Testis (tissue), 3 donors: ENCODE results near the gene ST3GAL5. TPM values are rescaled to one million over a fixed set of nuclear protein-coding genes. Genes with fewer than 3 reads are reported as not detected.

Source experiments
- DNase-seq: peaks from one replicate; pipeline ENCODE4 v3.0.0-alpha.2; 2019
- H3K27ac ChIP-seq, 2 donors: fragments of 200-600 bp; sonication (generic); one replicate each; pipeline ENCODE4 v1.5.1; 2019
- H3K27me3 ChIP-seq: fragments of 200-600 bp; sonication (generic); one replicate; pipeline ENCODE4 v1.5.1; 2019
- H3K36me3 ChIP-seq: fragments of 200-600 bp; sonication (generic); one replicate; pipeline ENCODE4 v1.5.1; 2017; ENCODE audit warnings: low read depth; ENCODE audit errors: missing control alignments
- H3K4me1 ChIP-seq: fragments of 200-600 bp; sonication (generic); one replicate; pipeline ENCODE4 v1.5.1; 2019
- H3K4me3 ChIP-seq, 2 donors: fragments of 200-600 bp; sonication (generic); one replicate each; pipeline ENCODE4 v1.5.1; 2017 to 2019
- H3K9me3 ChIP-seq: fragments of 200-600 bp; sonication (generic); one replicate; pipeline ENCODE4 v1.5.1; 2017
- CTCF ChIP-seq, 3 experiments: fragments of 450-650 bp in 2 of 3; fragments of 200-600 bp in 1 of 3; sonication (generic) in 1 of 3; IDR thresholded peaks; one replicate each; pipeline ENCODE4 v1.5.1; 2016 to 2019; ENCODE audit warnings: antibody characterized with exemption in 3 of 3, mild to moderate bottlenecking in 2 of 3, moderate library complexity in 1 of 3
- POLR2A ChIP-seq: fragments of 450-650 bp; IDR thresholded peaks from one replicate; pipeline ENCODE4 v1.6.1; 2017; ENCODE audit warnings: antibody characterized with exemption, mild to moderate bottlenecking, moderate library complexity
- WGBS, 2 donors: methylation state at CpG; one replicate each; pipeline ENCODE4 v1.1.5; 2018; 5-methylcytosine and 5-hydroxymethylcytosine counted together
- intact Hi-C: fragments of 100-400 bp; cut with DNase I; formaldehyde crosslinking; loops from one replicate; pipeline ENCODE4 v1.15.1; 2023; ENCODE audit warnings: low total_unique reads
- polyA plus RNA-seq: library from polyadenylated mRNA; stranded (reverse); fragments of 350-450 nt; fragmentation: Illumina TruSeq; extraction: RNeasy Lipid Tissue Mini Kit (QIAGEN cat#74804); gene quantifications from one replicate; pipeline ENCODE4 v1.2.3, GENCODE V29; 2014; ENCODE audit warnings: low read depth, low replicate concordance; ENCODE audit not compliant: insufficient read depth
- total RNA-seq, 2 donors: library from RNA; depleted of rRNA; stranded (reverse); fragments of >200 nt; gene quantifications; one replicate each; pipeline ENCODE4 v1.2.3, GENCODE V29; 2016

ST3GAL5 gene
- total and polyA plus RNA-seq, 3 donors from 2014 or later: 38.3 to 60.0 (median 48.2) TPM

- intact Hi-C loops: no loop called here
- WGBS, 2 donors: 92 to 93% methylated on average over 10 of the region's 10 CpGs
- Histone ChIP-seq H3K27ac (no peak overlapping the region), H3K4me1 (no peaks in the 10 kb centered on the region), H3K27me3 (no peaks in the 10 kb centered on the region), H3K9me3 (no peaks in the 10 kb centered on the region), H3K36me3 (no peaks in the 10 kb centered on the region), H3K4me3 (no peak overlapping the region)
- DNase-seq: no peak
- TF ChIP-seq CTCF (IDR thresholded peaks at IDR 0.05): no peak
- TF ChIP-seq POLR2A: no peak
Measured at GRCh38 chr2:85839461-85839860, 49.3 kb downstream of the ST3GAL5 start.

- intact Hi-C loops: no loop called here
Measured at GRCh38 chr2:85838641-85839040, 50.1 kb downstream of the ST3GAL5 start.

GRCh38 chr2:85838181-85838580 is 50.6 kb downstream of the ST3GAL5 start:
- WGBS, 2 donors: 76 to 93% methylated on average over 4 of the region's 4 CpGs
- Histone ChIP-seq H3K27ac (no peak overlapping the region), H3K27me3 (no peaks in the 10 kb centered on the region), H3K9me3 (no peaks in the 10 kb centered on the region), H3K36me3 (no peaks in the 10 kb centered on the region), H3K4me3 (no peak overlapping the region), H3K4me1 (no peaks in the 10 kb centered on the region)
- TF ChIP-seq CTCF (IDR thresholded peaks at IDR 0.05): no peak
- no peak for TF ChIP-seq POLR2A
- no peak for DNase-seq
- intact Hi-C loops: no loop called here

More at GRCh38 chr2:85838641-85839040, 50.1 kb downstream of the ST3GAL5 start:
- Histone ChIP-seq H3K36me3 (no peaks in the 10 kb centered on the region), H3K27me3 (no peaks in the 10 kb centered on the region), H3K4me1 (no peaks in the 10 kb centered on the region), H3K9me3 (no peaks in the 10 kb centered on the region), H3K27ac (no peak overlapping the region), H3K4me3 (no peak overlapping the region)
- TF ChIP-seq POLR2A: no peak
- TF ChIP-seq CTCF (IDR thresholded peaks at IDR 0.05): no peak
- no peak for DNase-seq
- WGBS, 2 donors: 88 to 90% methylated on average over 6 of the region's 6 CpGs

- no peak for TF ChIP-seq POLR2A
- TF ChIP-seq CTCF (IDR thresholded peaks at IDR 0.05): no peak
Measured at GRCh38 chr2:85834466-85834865, 54.3 kb downstream of the ST3GAL5 start.

GRCh38 chr2:85831735-85832134 is 57.1 kb downstream of the ST3GAL5 start:
- H3K9me3 ChIP-seq: no peaks in the 10 kb centered on the region
- intact Hi-C loops: no loop called here
- no peaks in the 10 kb centered on the region for H3K4me1 ChIP-seq
- TF ChIP-seq CTCF (IDR thresholded peaks at IDR 0.05) (no peak), POLR2A (no peak)
- no peak for DNase-seq
- H3K27ac ChIP-seq: no peak overlapping the region
- H3K4me3 ChIP-seq: no peak overlapping the region
- 95 to 97% methylated on average over 2 of the region's 2 CpGs for WGBS, 2 donors
- H3K27me3 ChIP-seq: no peaks in the 10 kb centered on the region
- H3K36me3 ChIP-seq: no peaks in the 10 kb centered on the region

More at GRCh38 chr2:85834466-85834865, 54.3 kb downstream of the ST3GAL5 start:
- H3K27ac ChIP-seq: no peak overlapping the region
- H3K4me1 ChIP-seq: no peaks in the 10 kb centered on the region
- no peaks in the 10 kb centered on the region for H3K27me3 ChIP-seq
- intact Hi-C loops: no loop called here
- H3K36me3 ChIP-seq: no peaks in the 10 kb centered on the region
- DNase-seq: no peak
- H3K4me3 ChIP-seq: no peak overlapping the region
- H3K9me3 ChIP-seq: no peaks in the 10 kb centered on the region
